Kasumi-1 (cell line): ENCODE results near the gene RGS17.
"Not testable (repeated sequence)": the region's sequence is repeated elsewhere in the genome, so short reads cannot be mapped to it uniquely, and the experiment has no call there.

Source experiments
- DNase-seq, 2 experiments: peaks; one replicate each; lab custom pipeline; 2025; lab: John Stamatoyannopoulos, UW

The RGS17 gene

GRCh38 chr6:152985300-152985699, 145.8 kb downstream of the RGS17 start:
- not testable (repeated sequence) for DNase-seq

- DNase-seq: no peak
Measured at GRCh38 chr6:152984513-152984872, 146.6 kb downstream of the RGS17 start.

DNA sequence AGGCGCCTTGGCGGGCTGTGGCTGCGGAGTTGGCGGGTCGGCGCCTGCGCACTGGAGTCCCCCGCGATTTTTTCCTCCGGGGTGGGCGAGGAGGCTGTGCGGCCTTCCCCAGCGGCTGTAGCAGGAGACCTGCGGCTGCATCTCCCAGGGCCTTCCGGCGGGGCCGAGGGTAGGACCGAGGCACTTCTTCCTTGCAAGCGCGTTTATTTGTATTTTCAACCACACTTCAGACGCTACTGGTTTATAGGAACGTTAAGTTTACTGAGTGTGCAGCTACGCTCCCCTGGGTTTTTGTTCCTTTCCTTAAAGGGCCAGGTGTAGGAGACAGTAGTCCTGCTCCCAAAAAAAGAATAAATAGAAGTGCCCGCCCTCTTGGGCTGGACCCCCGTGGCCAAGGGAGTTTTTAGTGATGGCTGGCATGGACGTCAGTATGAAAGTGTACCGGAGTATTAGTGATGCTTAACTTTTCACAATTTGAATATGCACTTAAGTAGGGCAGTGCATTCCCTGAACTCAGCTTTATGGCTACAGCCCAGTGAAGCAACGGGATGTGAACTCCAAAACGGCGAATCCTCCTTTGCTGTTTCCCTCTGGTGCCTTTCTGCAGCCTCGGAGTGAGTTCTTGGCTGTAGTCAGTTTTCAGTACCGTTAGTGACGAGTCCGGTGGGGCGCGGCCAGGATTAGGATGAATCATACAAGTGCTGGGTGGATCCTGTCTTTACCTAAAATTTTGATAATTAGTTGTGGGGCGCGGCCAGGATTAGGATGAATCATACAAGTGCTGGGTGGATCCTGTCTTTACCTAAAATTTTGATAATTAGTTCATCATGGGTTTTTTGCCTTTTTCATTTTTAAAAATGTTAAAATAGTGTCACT, 147.2 kb downstream of the RGS17 start:
- peak; percentile 68 for DNase-seq

- DNase-seq: peak; percentile 90 to 94
Measured at GRCh38 chr6:152982904-152983636, 148.0 kb downstream of the RGS17 start, which contains the start of gene FBXO5. TSS of gene FBXO5 (minus strand) at chr6:152983041. CDS start at chr6:152982959, 82 bp downstream.

DNA sequence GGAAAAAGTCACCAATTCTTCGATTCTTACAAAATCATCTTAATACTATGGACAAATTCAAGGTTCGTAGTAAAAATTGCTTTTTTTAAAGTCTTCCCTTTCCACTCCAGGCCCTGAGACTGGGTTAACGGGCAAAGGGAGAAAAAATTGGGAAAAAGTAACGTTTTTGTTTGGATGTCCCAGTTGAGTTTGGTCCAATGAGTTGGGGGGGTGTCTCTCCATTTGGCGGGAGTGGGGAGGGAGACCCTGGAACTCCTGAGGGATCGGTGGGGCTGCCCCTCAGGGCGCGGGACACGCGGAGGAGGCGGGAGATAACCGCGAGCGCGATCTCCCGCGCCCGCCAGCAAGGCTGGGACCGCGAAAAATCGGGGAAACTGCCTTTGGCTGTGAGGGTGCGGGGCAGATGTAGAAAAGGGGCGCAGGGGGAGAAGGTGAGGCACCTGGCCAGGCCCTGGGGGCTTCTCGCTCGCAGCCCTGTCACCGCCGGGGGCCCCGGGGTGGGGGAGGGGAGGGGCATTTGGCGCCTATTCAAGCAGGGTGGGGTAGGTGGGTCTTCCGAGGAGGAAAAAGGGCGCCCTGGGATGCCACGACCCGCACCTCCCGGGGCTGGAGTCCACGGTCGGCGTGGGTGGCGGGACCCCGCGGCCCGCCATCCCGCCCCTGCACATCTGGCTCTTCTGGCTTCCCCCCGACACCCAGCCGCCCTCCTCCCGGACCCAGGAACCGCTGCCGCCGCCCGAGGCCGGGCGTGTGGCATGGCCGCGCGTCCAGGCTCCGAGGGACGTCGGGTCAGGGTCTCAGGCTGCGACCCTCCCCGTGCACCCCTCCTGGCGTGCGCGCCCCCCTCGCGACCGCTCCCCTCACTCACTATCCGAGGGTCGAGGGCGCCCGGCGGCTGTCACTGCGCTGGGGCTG, 148.8 kb downstream of the RGS17 start:
- no peak for DNase-seq

DNA sequence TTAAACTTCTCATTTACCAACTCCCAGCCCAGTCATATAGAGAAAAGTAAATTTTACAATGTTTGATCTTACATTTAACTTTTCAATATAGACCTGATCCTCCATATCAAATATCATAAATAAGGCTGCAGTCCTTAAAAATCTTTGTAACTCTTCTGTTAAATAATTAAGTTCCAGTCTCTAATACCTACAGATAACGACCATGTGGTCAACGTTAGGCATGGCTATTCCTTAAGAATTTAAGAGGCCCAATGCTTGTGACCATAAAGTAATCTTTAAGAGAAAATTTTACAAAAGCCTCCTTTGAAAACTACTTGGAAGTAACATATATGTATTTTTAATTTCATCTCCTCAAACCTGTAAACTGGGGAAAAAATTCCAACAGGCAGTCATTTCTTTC, 149.9 kb downstream of the RGS17 start:
- no peak for DNase-seq

DNA sequence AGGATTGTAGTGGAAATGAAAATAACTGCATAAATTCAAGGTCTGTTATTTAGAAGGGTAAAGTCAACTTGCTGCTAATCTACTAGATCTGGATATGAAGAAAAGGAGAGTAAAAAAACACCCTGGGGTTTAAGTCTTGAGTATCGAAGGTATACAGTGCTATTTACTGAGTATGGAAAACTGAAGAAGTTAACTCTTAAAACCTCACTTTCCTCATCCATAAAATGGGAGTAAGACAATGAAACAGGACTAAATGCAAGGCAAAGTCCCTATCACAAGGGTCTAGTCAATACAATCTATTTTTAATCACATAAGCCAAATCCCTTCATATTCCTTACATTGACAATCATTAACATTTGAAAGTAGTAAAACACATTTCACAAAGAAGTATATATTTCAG, 150.4 kb downstream of the RGS17 start:
- no peak for DNase-seq

DNA sequence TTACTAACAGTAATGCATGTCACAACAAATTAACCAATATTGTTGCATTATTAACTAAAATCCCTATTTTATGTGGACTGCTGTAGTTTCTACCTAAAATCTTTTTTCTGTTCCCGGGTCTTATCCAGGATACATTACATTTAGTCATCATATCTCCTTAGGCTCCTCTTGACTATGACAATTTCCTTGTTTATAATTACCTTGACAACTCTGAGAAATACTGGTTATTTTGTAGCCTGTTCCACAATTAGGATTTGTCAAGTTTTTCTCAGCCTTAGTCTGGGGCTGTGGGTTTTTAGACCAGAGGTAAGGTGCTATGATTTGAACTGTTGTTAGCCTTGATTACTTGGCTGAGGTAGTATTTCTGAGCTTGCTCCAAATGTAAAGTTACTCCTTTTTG, 152.0 kb downstream of the RGS17 start:
- no peak for DNase-seq

GRCh38 chr6:152978058-152978457, 153.0 kb downstream of the RGS17 start:
- DNase-seq: no peak

DNA sequence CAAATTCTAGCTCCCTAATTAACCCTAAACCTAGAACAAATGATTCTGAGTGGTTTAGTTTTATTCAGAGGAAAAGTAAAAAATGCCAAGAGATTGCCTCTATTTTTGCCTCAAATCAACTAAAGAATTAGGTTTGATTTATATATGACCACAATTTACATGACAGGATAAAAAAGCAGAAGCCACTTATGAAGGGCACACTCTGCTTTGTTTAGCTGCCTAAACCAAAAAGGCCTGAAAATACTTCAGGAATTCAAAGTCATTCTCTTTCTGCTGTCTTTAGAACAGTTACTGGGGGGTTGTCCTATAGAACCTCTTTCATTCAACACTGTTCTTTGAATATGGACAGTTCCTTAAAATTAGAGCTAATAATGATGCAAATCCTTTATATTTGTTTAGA, 153.5 kb downstream of the RGS17 start:
- peak in 1 of 2 experiments; percentile 7 for DNase-seq

GRCh38 chr6:152976749-152977148, 154.3 kb downstream of the RGS17 start:
- peak in 1 of 2 experiments; percentile 18 for DNase-seq

GRCh38 chr6:152975204-152975915, 155.7 kb downstream of the RGS17 start:
- DNase-seq: peak in 1 of 2 experiments; percentile 14

DNA sequence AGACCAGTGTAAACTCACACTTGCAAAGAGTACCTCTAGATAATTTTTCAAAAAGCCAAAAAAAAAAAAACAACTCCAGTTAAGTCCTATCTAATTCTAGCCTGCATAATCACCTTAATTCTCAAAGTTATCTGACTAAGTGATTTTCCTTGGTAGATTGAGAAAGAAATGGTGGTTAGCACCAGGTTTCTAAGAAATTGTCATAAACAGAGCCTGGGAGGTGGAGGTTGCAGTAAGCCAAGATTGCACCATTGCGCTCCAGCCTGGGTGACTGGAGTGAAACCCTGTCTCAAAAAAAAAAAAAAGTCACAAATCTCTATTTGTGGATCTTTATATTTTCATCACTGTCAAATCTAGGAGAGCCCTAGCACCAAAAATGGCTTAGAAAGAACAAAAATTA, 157.2 kb downstream of the RGS17 start:
- no peak for DNase-seq

DNA sequence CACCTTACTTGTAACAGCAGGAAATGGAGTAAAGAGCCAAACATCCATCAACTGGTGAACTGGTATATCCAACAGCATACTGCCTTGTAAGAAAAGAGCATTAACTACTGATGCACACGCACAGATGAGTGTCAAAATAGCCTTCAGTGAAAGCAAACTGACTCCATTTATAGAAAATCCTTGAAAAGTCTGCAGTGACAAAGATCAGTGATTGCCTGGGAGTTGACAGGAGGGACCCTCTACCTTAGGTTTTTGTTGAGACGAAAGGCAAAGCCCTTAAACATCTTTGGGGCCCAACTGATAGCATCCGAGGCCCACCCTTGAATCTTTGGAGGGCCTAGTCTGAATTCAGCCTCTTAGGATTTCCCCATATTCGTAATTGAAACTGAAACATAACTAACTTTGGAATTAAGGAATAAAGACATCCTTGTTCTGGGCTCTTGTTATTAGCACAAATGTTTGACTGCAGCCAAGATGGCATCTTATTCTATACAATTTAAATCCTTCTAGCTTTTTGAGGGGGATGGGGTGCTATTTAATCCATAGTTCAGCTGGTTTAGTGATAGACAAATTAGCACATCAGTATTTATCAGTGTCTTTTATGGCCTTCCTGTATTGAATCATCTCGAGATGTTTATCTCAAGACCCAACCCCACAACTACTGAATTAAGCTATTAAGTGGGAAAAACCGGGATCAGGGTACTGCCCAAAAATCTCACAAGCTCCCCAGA, 161.2 kb downstream of the RGS17 start:
- DNase-seq: no peak

DNA sequence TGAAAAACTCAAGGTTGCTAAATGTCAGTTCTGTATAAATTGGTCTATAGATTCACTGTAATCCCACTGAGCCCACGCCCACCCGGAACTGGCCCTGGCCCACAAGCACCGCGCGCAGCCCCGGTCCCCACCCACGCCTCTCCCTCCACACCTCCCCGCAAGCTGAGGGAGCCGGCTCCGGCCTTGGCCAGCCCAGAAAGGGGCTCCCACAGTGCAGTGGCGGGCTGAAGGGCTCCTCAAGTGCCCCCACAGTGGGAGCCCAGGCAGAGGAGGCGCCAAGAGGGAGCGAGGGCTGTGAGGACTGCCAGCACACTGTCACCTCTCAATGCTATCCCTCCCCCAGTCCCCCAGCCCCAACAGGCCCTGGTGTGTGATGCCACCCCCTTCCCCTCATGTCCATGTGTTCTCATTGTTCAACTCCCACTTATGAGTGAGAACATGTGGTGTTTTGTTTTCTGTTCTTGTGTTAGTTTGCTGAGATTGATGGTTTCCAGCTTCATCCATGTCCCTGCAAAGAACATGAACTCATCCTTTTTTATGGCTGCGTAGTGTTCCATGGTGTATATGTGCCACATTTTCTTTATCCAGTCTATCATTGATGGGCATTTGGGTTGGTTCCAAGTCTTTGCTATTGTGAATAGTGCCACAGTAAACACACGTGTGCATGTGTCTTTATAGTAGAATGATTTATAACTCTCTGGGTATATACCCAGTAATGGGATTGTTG, 164.8 kb downstream of the RGS17 start:
- DNase-seq: not testable (repeated sequence)

DNA sequence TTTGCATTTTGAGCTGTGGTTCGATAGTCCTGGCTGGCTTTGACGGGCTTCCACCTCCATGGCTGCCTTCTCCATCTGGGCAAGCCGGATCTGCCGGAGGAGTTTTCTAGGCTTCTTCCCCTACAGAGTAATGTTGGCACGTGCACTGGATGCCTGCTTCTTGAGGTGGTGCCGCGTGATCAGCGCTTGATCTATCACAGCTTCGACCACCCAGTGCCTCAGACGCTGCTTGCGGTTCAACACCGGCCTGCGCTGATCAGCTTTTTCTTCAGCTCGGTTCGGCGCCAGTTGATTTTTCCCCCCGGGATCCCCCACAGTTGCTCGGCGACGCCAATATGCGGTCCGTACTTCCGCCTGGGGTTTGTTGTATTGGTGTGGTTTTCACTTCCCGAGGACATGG, 171.7 kb downstream of the RGS17 start:
- peak in 1 of 2 experiments; percentile 24 for DNase-seq

DNA sequence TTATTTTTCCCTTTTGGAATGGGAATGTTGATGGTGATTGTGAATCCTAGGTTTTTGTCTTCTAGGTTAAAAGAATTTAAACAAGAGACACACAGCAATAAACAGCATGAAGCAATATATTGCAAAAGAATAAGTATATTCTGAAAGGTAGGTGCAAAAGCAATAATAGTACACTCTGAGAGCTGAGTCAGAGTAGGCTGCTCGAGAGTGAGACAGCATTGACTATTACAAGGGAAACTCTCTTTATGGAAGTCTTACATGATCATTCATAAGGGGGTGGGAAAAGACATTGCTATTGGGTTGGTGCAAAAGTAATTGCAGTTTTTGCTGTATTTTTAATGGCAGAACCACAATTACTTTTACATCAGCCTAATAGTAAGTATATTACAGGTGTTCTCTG, 173.3 kb downstream of the RGS17 start:
- DNase-seq: no peak
